Heart right ventricle (tissue), 16 donors: ENCODE results near the gene MCF2. TPM values are rescaled to one million over a fixed set of nuclear protein-coding genes. Genes with fewer than 3 reads are reported as not detected.

ENCODE experiments used
- ATAC-seq, 8 donors: fragments of 200-7000 bp; cut with Tn5 transposase; one replicate each; pipeline ENCODE4 v1.9.1; 2020; ENCODE audit warnings: mild to moderate bottlenecking in 8 of 8, moderate library complexity in 8 of 8, moderate number of reproducible peaks in 1 of 8
- DNase-seq, 2 donors: peaks; one replicate each; pipeline ENCODE4 v3.0.0-alpha.2; 2020
- H3K27ac ChIP-seq, 10 donors: fragments of 200-600 bp; sonication (generic) in 2 of 10; one replicate each; pipeline versions ENCODE4 v1.5.0 to v1.8.0; 2020 to 2022; ENCODE audit warnings: mild to moderate bottlenecking in 3 of 10
- H3K27me3 ChIP-seq, 7 donors: fragments of 200-600 bp; one replicate each; pipeline ENCODE4 v1.8.0; 2021 to 2022; ENCODE audit warnings: mild to moderate bottlenecking in 2 of 7
- H3K36me3 ChIP-seq, 9 donors: fragments of 200-600 bp; sonication (generic) in 1 of 9; one replicate each; pipeline versions ENCODE4 v1.5.0 to v1.8.0; 2020 to 2022; ENCODE audit warnings: mild to moderate bottlenecking in 2 of 9
- H3K4me1 ChIP-seq, 9 donors: fragments of 200-600 bp; sonication (generic) in 1 of 9; one replicate each; pipeline versions ENCODE4 v1.5.0 to v1.8.0; 2020 to 2022; ENCODE audit warnings: mild to moderate bottlenecking in 4 of 9
- H3K4me3 ChIP-seq, 10 donors: fragments of 200-600 bp; sonication (generic) in 2 of 10; one replicate each; pipeline versions ENCODE4 v1.5.0 to v1.8.0; 2020 to 2022; ENCODE audit warnings: mild to moderate bottlenecking in 7 of 10, moderate library complexity in 2 of 10
- H3K9me3 ChIP-seq, 11 donors: fragments of 200-600 bp in 10 of 11; sonication (generic) in 2 of 11; one replicate each; pipeline versions ENCODE4 v1.5.0 to v1.8.0; 2013 to 2022; ENCODE audit warnings: mild to moderate bottlenecking in 2 of 11, control low read depth in 1 of 11, moderate library complexity in 1 of 11
- WGBS, 2 donors: extraction: QIAGEN DNeasy Blood & Tissue Kit; methylation state at CpG; one replicate each; pipeline ENCODE4 v1.1.7; 2013; ENCODE audit warnings: inconsistent platforms in 1 of 2; 5-methylcytosine and 5-hydroxymethylcytosine counted together
- intact Hi-C, 10 donors: fragments of 100-400 bp; cut with DNase I; formaldehyde crosslinking; loops; one replicate each; pipeline versions ENCODE4 v1.11.1 to v1.14.2; 2022
- polyA plus RNA-seq, 2 donors: library from polyadenylated mRNA; stranded (reverse); fragments of 200-250 nt; gene quantifications; one replicate each; pipeline ENCODE4 v1.2.3, GENCODE V29; 2013
- total RNA-seq, 10 donors: library from RNA; stranded (reverse); fragmentation: NEBNext Ultra II Directional in 3 of 10; extraction: Animal tissue kit (Norgen Biotek cat#: 25700) in 3 of 10; gene quantifications; one replicate each; pipeline versions ENCODE4 v1.2.1 to v1.2.4, GENCODE V29; 2021 to 2023
- TF ChIP-seq, protein P1 (sequence below), 9 donors: fragments of 200-600 bp; sonication (generic) in 2 of 9; IDR thresholded peaks; one replicate each; pipeline versions ENCODE4 v1.5.0 to v1.8.0; 2021 to 2022; ENCODE audit warnings: antibody characterized with exemption in 9 of 9, mild to moderate bottlenecking in 5 of 9, moderate library complexity in 1 of 9
- donor health status: Arrhythmogenic right ventricular cardiomyopathy.
- donor health status: ischemic (EF 13 %, LVEDD 7.1; RV severe dilation, severe dysfunction).
- donor health status: healthy with polysubstance abuse.
- donor health status: DM: no; HTN: yes; CAD: no.
- donor health status: DM: no; HTN: no; CAD: no.
- donor health status: ischemic (EF 25% LVEDD 6.9; RV normal size, moderate dysfunction).
- donor health status: ischemic (EF 25% LVEDD 5.7; RV mildly dilated, moderate dysfunction).
- donor health status: healthy.
- donor health status: DM: yes; HTN: yes; CAD: no.
- donor health status: Ischemic cardiomyopathy.
- donor health status: ischemic (EF 35%, LVEDD 5.7; RV mildly dilated, moderate dysfunction).
- donor health status: nonischemic (EF 11% LVEDD 7.7; RV severe dilation, severe dysfunction).
- donor health status: DM: yes; HTN: yes; CAD: no.
- donor health status: PGD.
- donor health status: ischemic (EF 29% LVEDD 5.4; RV normal size, mild dysfunction).
- donor health status: nonischemic (EF 23%, LVEDD 6.1; RV moderate dilation, normal function).

MCF2 gene
- total and polyA plus RNA-seq, 12 donors: 0.03 to 4.5 (median 0.51) TPM

GRCh38 chrX:139581068-139581467 is 126.9 kb downstream of the MCF2 start:
- TF ChIP-seq, protein P1, sequence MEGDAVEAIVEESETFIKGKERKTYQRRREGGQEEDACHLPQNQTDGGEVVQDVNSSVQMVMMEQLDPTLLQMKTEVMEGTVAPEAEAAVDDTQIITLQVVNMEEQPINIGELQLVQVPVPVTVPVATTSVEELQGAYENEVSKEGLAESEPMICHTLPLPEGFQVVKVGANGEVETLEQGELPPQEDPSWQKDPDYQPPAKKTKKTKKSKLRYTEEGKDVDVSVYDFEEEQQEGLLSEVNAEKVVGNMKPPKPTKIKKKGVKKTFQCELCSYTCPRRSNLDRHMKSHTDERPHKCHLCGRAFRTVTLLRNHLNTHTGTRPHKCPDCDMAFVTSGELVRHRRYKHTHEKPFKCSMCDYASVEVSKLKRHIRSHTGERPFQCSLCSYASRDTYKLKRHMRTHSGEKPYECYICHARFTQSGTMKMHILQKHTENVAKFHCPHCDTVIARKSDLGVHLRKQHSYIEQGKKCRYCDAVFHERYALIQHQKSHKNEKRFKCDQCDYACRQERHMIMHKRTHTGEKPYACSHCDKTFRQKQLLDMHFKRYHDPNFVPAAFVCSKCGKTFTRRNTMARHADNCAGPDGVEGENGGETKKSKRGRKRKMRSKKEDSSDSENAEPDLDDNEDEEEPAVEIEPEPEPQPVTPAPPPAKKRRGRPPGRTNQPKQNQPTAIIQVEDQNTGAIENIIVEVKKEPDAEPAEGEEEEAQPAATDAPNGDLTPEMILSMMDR (IDR thresholded peaks at IDR 0.05): no peak
- H3K27me3 ChIP-seq: peaks cover 0 to 34% (median 0%) of the 10 kb centered on the region in 7 donors
- no peaks in the 10 kb centered on the region for H3K36me3 ChIP-seq
- intact Hi-C loops: no loop called here
- no peaks in the 10 kb centered on the region for H3K9me3 ChIP-seq
- no peak overlapping the region for H3K27ac ChIP-seq
- no peak overlapping the region for H3K4me3 ChIP-seq
- no peak for DNase-seq
- no peaks in the 10 kb centered on the region for H3K4me1 ChIP-seq
- WGBS, 2 donors: 58 to 66% methylated on average over 4 of the region's 4 CpGs
- no peak for ATAC-seq

DNA sequence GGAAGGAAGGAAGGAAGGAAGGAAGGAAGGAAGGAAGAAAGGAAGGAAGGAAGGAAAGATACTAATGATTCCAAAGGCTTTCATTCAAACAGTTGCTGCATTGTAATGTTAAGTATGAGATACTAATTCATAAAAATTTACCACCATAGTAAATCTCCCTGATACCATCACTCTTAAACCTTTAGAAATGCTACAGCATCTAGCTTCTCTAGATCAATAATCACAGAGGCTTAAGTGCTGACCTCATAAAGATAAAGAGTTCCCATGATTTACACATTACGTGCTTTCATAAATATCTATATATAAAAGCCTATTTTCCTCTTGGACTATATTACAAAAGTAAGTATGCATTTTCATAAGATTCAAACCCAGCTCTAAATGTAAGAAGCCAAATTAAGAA is 141.0 kb downstream of the MCF2 start:
- Histone ChIP-seq H3K27ac (no peak overlapping the region), H3K4me3 (no peak overlapping the region), H3K36me3 (no peaks in the 10 kb centered on the region), H3K4me1 (no peaks in the 10 kb centered on the region), H3K27me3 (peaks cover 0 to 9% (median 0%) of the 10 kb centered on the region in 7 donors), H3K9me3 (no peaks in the 10 kb centered on the region)
- TF ChIP-seq, protein P1 (IDR thresholded peaks at IDR 0.05): no peak
- ATAC-seq: no peak
- intact Hi-C loops: loop anchor here in 1 of 10 donors (10.0 kb wide), 1 partner anchor 792 kb away; no protein-coding TSS in a partner anchor
- no peak for DNase-seq
- WGBS, 2 donors: 86% methylated on average over 1 of the region's 1 CpG

DNA sequence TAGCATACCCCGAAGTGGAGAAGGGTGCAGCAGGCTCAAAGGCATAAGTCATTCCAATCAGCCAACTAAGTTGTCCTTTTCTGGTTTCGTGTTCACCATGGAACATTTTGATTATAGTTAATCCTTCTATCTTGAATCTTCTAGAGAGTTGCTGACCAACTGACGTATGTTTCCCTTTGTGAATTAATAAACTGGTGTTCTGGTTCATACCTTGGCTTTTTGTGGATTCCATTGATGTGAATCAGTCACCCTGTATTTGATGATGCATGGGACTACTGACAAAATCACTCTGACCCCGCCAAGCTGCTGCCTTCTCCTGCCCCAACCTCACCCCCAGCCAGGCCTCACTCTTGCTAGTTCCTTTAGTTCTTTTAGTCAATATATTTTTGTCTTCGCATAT is 144.7 kb downstream of the MCF2 start:
- Histone ChIP-seq H3K9me3 (no peaks in the 10 kb centered on the region), H3K27ac (no peak overlapping the region), H3K4me1 (no peaks in the 10 kb centered on the region), H3K4me3 (no peak overlapping the region), H3K27me3 (peaks cover 0 to 5% (median 0%) of the 10 kb centered on the region in 7 donors), H3K36me3 (no peaks in the 10 kb centered on the region)
- TF ChIP-seq, protein P1 (IDR thresholded peaks at IDR 0.05): no peak
- ATAC-seq (no peak), DNase-seq (no peak)
- intact Hi-C loops: loop anchor here in 3 of 10 donors (5.0 to 10.0 kb wide), 3 partner anchors 786 to 791 kb away; no protein-coding TSS in a partner anchor
- 89 to 97% methylated on average over 5 of the region's 5 CpGs for WGBS, 2 donors

DNA sequence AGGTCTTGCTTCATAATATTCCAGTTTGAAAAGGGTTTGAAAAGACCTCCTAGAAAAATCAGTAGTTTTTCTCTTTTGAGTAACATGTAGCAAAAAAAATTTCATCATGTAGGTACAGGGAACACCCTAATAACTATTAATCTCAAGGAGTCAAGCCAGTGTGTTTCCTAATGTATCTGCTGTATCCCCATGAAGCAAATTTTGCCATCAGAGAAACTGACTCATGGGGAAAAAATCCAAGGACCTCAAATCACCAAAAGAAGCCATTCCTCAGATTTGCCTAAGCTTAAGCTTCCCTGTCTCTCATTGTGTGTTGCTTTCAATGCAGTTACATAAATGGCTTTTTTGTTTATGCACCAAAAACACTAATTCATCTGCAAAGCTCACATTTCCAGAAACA is 147.7 kb downstream of the MCF2 start:
- intact Hi-C loops: loop anchor here in 3 of 10 donors (5.0 to 10.0 kb wide), 3 partner anchors 783 to 788 kb away; no protein-coding TSS in a partner anchor
- ATAC-seq (no peak), DNase-seq (no peak)
- TF ChIP-seq, protein P1 (IDR thresholded peaks at IDR 0.05): no peak
- Histone ChIP-seq H3K9me3 (no peaks in the 10 kb centered on the region), H3K27ac (no peak overlapping the region), H3K4me3 (no peak overlapping the region), H3K36me3 (no peaks in the 10 kb centered on the region), H3K4me1 (peaks cover 0 to 1% (median 0%) of the 10 kb centered on the region in 9 donors), H3K27me3 (peaks cover 0 to 13% (median 0%) of the 10 kb centered on the region in 7 donors)
